ENCODE results near the gene PTPN21.
A peak's percentile ranks its signal among the peaks of the same experiment; 100 is the strongest.

PTPN21 gene

GRCh38 chr14:88552876-88553275 lies 1.9 kb downstream of the PTPN21 start:
- no peaks in the 10 kb centered on the region for H3K4me1 ChIP-seq (ENCODE audit: insufficient read depth, insufficient read length)
- no peak for DNase-seq (ENCODE audit: low read depth, low spot score)
- TF ChIP-seq YY1 (IDR thresholded peaks at IDR 0.05; ENCODE audit: insufficient read depth, insufficient read length) (no peak), SUZ12 (IDR thresholded peaks at IDR 0.05; ENCODE audit: extremely low read depth, insufficient read depth, insufficient read length) (no peak), ZNF274 (IDR thresholded peaks at IDR 0.05; ENCODE audit: low read depth, low read length) (no peak)
- peaks cover 29% of the 10 kb centered on the region for H3K27me3 ChIP-seq (ENCODE audit: insufficient read depth, insufficient read length)
- peaks cover 16% of the 10 kb centered on the region for H3K36me3 ChIP-seq (ENCODE audit: insufficient read depth, insufficient read length, low read length)
- no peaks in the 10 kb centered on the region for H3K9me3 ChIP-seq (ENCODE audit: insufficient read depth, low read length)
- no peak overlapping the region for H3K4me3 ChIP-seq (ENCODE audit: insufficient read length, low read depth)
- H3K9ac ChIP-seq (ENCODE audit: insufficient read length, low read depth), result no peak overlapping the region

- peaks cover 21% of the 10 kb centered on the region for H3K36me3 ChIP-seq (ENCODE audit: insufficient read depth, insufficient read length, low read length)
- peak overlapping the region; percentile 79 for H3K9ac ChIP-seq (ENCODE audit: insufficient read length, low read depth)
- H3K27me3 ChIP-seq (ENCODE audit: insufficient read depth, insufficient read length), result peaks cover 29% of the 10 kb centered on the region
- no peak for DNase-seq (ENCODE audit: low read depth, low spot score)
- H3K4me1 ChIP-seq (ENCODE audit: insufficient read depth, insufficient read length), result no peaks in the 10 kb centered on the region
- H3K9me3 ChIP-seq (ENCODE audit: insufficient read depth, low read length), result no peaks in the 10 kb centered on the region
- TF ChIP-seq SUZ12 (IDR thresholded peaks at IDR 0.05; ENCODE audit: extremely low read depth, insufficient read depth, insufficient read length) (no peak), YY1 (IDR thresholded peaks at IDR 0.05; ENCODE audit: insufficient read depth, insufficient read length) (no peak), ZNF274 (IDR thresholded peaks at IDR 0.05; ENCODE audit: low read depth, low read length) (no peak)
- peak overlapping the region; percentile 73 for H3K4me3 ChIP-seq (ENCODE audit: insufficient read length, low read depth)
These were observed 2.8 kb downstream of the PTPN21 start for GRCh38 chr14:88551980-88552431.

DNA sequence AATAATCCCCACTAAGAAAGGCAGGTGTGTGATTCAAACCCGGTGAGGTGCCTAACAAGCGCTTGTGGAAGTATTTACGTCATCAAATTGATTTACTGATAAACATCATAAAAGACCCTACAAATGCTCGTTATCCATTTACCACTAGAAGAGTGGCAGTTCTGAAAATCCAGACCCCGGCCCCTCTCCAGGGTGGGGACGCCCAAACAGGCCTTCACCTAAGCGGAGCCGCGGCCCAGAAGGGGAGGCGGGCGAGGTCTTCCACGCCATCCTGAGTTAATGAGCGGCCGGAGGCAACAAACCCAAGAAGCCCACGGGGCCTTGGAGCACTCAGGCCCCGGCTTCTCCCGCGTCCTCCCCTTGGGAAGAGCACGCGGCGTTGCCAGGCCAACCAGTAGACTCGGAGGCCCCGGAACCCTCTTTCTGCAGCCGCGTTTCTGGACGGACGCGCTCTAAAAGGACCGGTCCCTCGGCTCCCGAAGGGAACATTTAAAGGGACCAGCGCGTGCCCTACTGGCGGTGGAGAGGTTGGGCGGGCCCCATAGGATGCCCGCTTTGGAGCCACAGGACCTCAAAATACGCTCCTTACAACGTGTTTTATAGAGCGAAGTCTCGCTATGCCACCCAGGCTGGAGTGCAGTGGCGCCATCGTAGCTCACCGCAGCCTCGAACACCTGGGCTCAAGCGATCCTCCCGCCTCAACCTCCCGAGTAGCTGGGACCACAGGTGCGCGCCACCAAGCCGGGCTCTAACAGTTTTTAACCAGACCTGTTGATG lies 3.5 kb downstream of the PTPN21 start:
- TF ChIP-seq SUZ12 (IDR thresholded peaks at IDR 0.05; ENCODE audit: extremely low read depth, insufficient read depth, insufficient read length) (no peak), ZNF274 (IDR thresholded peaks at IDR 0.05; ENCODE audit: low read depth, low read length) (no peak), YY1 (IDR thresholded peaks at IDR 0.05; ENCODE audit: insufficient read depth, insufficient read length) (no peak)
- Histone ChIP-seq H3K9me3 (ENCODE audit: insufficient read depth, low read length) (no peaks in the 10 kb centered on the region), H3K4me1 (ENCODE audit: insufficient read depth, insufficient read length) (no peaks in the 10 kb centered on the region), H3K27me3 (ENCODE audit: insufficient read depth, insufficient read length) (peaks cover 29% of the 10 kb centered on the region), H3K4me3 (ENCODE audit: insufficient read length, low read depth) (peak overlapping the region; percentile 73), H3K36me3 (ENCODE audit: insufficient read depth, insufficient read length, low read length) (peaks cover 25% of the 10 kb centered on the region), H3K9ac (ENCODE audit: insufficient read length, low read depth) (peak overlapping the region; percentile 79)
- DNase-seq (ENCODE audit: low read depth, low spot score), result no peak

DNA sequence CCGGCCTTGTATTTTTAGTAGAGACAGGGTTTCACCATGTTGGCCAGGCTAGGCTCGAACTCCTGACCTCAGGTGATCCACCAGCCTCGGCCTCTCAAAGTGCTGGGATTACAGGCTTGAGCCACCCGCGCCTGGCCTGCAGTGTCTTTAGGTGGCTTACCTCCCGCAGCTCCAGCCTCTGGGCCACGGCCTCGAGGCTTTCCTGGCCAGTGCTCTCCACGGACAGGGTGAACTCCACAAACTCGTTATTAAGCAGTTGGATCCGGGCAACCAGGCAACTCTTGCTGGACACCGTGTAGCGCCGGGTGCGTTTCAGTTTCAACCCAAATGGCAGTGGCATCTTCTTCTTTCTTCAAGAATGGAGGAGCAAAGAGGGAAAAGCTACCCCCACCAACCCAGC lies 4.7 kb downstream of the PTPN21 start:
- Histone ChIP-seq H3K4me1 (ENCODE audit: insufficient read depth, insufficient read length) (no peaks in the 10 kb centered on the region), H3K9ac (ENCODE audit: insufficient read length, low read depth) (no peak overlapping the region), H3K36me3 (ENCODE audit: insufficient read depth, insufficient read length, low read length) (peaks cover 30% of the 10 kb centered on the region), H3K9me3 (ENCODE audit: insufficient read depth, low read length) (no peaks in the 10 kb centered on the region), H3K4me3 (ENCODE audit: insufficient read length, low read depth) (no peak overlapping the region), H3K27me3 (ENCODE audit: insufficient read depth, insufficient read length) (peaks cover 25% of the 10 kb centered on the region)
- TF ChIP-seq SUZ12 (IDR thresholded peaks at IDR 0.05; ENCODE audit: extremely low read depth, insufficient read depth, insufficient read length) (no peak), YY1 (IDR thresholded peaks at IDR 0.05; ENCODE audit: insufficient read depth, insufficient read length) (no peak), ZNF274 (IDR thresholded peaks at IDR 0.05; ENCODE audit: low read depth, low read length) (no peak)
- no peak for DNase-seq (ENCODE audit: low read depth, low spot score)

DNA sequence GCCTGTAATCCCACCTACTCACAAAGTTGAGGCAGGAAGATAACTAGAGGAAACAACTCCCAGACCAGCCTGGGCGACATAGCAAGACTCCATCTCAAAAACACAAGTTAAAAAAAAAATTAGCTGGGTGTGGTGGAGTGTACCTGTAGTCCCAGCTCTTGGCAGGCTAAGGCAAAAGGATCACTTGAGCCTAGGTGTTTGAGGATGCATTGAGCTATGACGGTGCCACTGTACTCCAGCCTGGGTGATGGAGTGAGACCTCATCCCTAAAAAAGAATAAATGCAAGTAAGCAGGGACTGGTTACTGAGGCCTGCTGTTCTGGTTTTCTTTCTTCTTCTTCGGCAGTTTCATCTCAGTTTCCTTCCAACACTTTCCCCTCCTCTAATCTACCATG lies 7.4 kb downstream of the PTPN21 start:
- Histone ChIP-seq H3K27me3 (ENCODE audit: insufficient read depth, insufficient read length) (peaks cover 5% of the 10 kb centered on the region), H3K4me1 (ENCODE audit: insufficient read depth, insufficient read length) (no peaks in the 10 kb centered on the region), H3K4me3 (ENCODE audit: insufficient read length, low read depth) (no peak overlapping the region), H3K36me3 (ENCODE audit: insufficient read depth, insufficient read length, low read length) (peaks cover 30% of the 10 kb centered on the region), H3K9ac (ENCODE audit: insufficient read length, low read depth) (no peak overlapping the region), H3K9me3 (ENCODE audit: insufficient read depth, low read length) (no peaks in the 10 kb centered on the region)
- DNase-seq (ENCODE audit: low read depth, low spot score), result no peak
- TF ChIP-seq ZNF274 (IDR thresholded peaks at IDR 0.05; ENCODE audit: low read depth, low read length) (no peak), SUZ12 (IDR thresholded peaks at IDR 0.05; ENCODE audit: extremely low read depth, insufficient read depth, insufficient read length) (no peak), YY1 (IDR thresholded peaks at IDR 0.05; ENCODE audit: insufficient read depth, insufficient read length) (no peak)

DNA sequence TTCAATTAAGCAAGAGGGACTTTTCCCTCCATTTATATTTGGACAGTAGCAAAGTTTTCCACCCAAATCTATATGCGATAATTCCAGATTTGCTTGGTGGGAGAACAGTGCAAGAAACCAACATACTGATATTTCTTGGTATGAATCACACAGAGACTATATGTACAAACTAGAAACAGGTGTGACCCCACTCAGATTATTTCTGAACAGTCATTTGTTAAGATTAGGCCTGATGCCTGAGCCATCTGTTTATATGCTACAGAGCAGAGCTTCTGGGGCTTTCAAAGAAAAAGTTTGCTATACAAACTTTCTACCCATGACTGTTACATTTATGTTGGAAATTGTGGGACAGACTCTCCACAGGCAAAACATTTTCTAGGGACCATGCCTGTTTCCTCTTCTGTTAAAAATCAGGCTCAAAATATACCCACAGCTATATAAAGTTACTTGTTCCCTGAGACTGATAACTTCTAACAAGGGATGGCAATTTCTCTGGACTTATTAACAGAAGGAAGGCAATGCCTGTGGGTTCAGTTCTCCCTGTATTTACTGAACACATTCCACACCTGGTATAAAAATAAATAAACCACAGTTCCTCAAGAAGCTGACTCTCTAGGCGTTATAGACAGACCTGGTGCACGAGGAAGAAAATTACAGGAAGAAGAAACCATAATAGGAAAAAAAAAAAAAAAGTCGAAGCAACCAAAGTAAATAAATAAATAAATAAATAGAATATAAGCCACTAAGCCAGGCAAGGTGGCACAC lies 8.0 kb downstream of the PTPN21 start:
- H3K36me3 ChIP-seq (ENCODE audit: insufficient read depth, insufficient read length, low read length), result peaks cover 30% of the 10 kb centered on the region
- no peak for TF ChIP-seq ZNF274 (IDR thresholded peaks at IDR 0.05; ENCODE audit: low read depth, low read length)
- TF ChIP-seq SUZ12 (IDR thresholded peaks at IDR 0.05; ENCODE audit: extremely low read depth, insufficient read depth, insufficient read length), result no peak
- no peak for TF ChIP-seq YY1 (IDR thresholded peaks at IDR 0.05; ENCODE audit: insufficient read depth, insufficient read length)
- H3K9ac ChIP-seq (ENCODE audit: insufficient read length, low read depth), result no peak overlapping the region
- no peak overlapping the region for H3K4me3 ChIP-seq (ENCODE audit: insufficient read length, low read depth)
- no peak for DNase-seq (ENCODE audit: low read depth, low spot score)
- no peaks in the 10 kb centered on the region for H3K4me1 ChIP-seq (ENCODE audit: insufficient read depth, insufficient read length)
- peaks cover under 1% of the 10 kb centered on the region for H3K27me3 ChIP-seq (ENCODE audit: insufficient read depth, insufficient read length)
- no peaks in the 10 kb centered on the region for H3K9me3 ChIP-seq (ENCODE audit: insufficient read depth, low read length)

DNA sequence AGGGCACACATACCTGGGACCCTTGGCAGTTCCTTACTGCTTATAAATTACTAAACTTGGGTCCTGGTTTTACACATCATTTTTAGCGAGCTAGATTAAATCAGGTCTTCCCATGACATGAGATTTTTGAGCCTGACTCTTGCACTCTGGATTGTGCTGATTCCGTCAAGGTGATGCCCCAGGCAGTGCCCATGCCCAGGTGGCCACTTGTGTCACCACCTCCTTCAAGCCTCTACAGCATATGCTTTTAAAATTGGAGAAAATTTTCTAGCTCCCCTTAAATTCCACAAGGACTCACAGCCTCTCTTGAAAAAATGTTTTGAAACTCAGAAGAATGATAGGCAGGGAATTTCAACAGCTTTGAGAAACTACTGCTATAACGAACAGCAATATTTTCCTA lies 9.6 kb downstream of the PTPN21 start:
- TF ChIP-seq ZNF274 (IDR thresholded peaks at IDR 0.05; ENCODE audit: low read depth, low read length) (no peak), SUZ12 (IDR thresholded peaks at IDR 0.05; ENCODE audit: extremely low read depth, insufficient read depth, insufficient read length) (no peak), YY1 (IDR thresholded peaks at IDR 0.05; ENCODE audit: insufficient read depth, insufficient read length) (no peak)
- Histone ChIP-seq H3K27me3 (ENCODE audit: insufficient read depth, insufficient read length) (no peaks in the 10 kb centered on the region), H3K4me3 (ENCODE audit: insufficient read length, low read depth) (no peak overlapping the region), H3K4me1 (ENCODE audit: insufficient read depth, insufficient read length) (no peaks in the 10 kb centered on the region), H3K9ac (ENCODE audit: insufficient read length, low read depth) (no peak overlapping the region), H3K9me3 (ENCODE audit: insufficient read depth, low read length) (no peaks in the 10 kb centered on the region), H3K36me3 (ENCODE audit: insufficient read depth, insufficient read length, low read length) (peaks cover 28% of the 10 kb centered on the region)
- no peak for DNase-seq (ENCODE audit: low read depth, low spot score)
